SK-N-SH (cell line): ENCODE measurements around the gene RHOT2. TPM values are rescaled to one million over a fixed set of nuclear protein-coding genes. Genes with fewer than 3 reads are reported as not detected.

ENCODE experiments used
- CTCF ChIA-PET: fragments of 300-600, 350-600 bp; formaldehyde crosslinking; extraction: SDS; loops from one replicate; lab custom pipeline; 2021; lab: Yijun Ruan, JAX
- POLR2A ChIA-PET: fragments of 350-600 bp; sonication (Branson Sonifier 250); formaldehyde crosslinking; extraction: SDS; loops from one replicate; lab custom pipeline; 2020; ENCODE audit warnings: antibody characterized with exemption, inconsistent platforms; lab: Yijun Ruan, JAX
- DNase-seq: peaks from one replicate; pipeline ENCODE4 v3.0.0; 2012
- H2AFZ ChIP-seq: fragments of 200-600 bp; sonication (generic); 2 replicates; pipeline ENCODE4 v1.8.1; 2016; ENCODE audit warnings: antibody characterized with exemption, mild to moderate bottlenecking, low read depth
- H3F3A ChIP-seq: fragments of 200-600 bp; sonication (generic); replicated peaks from 2 replicates; pipeline ENCODE3; 2016; ENCODE audit warnings: antibody characterized with exemption, mild to moderate bottlenecking; ENCODE audit not compliant: insufficient read depth
- H3K27ac ChIP-seq, 2 experiments: fragments of 200-500 bp in 1 of 2; fragments of 200-600 bp in 1 of 2; sonication (Bioruptor generic) in 1 of 2; sonication (generic), shearing (Covaris generic) in 1 of 2; 2 replicates each; pipeline versions ENCODE4 v1.5.1 to v1.6.1; 2014 to 2016; ENCODE audit warnings: low read depth in 2 of 2, inconsistent platforms in 1 of 2, low read length in 1 of 2, mild to moderate bottlenecking in 1 of 2, mixed read lengths in 1 of 2
- H3K27me3 ChIP-seq: fragments of 200-600 bp; sonication (generic), shearing (Covaris generic); 2 replicates; pipeline ENCODE4 v1.6.1; 2016; ENCODE audit warnings: mixed run types; ENCODE audit not compliant: insufficient read depth
- H3K36me3 ChIP-seq, 2 experiments: fragments of 200-500 bp in 1 of 2; fragments of 200-600 bp in 1 of 2; sonication (Bioruptor generic) in 1 of 2; sonication (generic) in 1 of 2; replicated peaks in 1 of 2; 2 replicates each; pipeline versions ENCODE3 to v1.5.1; 2014 to 2016; ENCODE audit warnings: low read length in 1 of 2, mild to moderate bottlenecking in 1 of 2; ENCODE audit not compliant: insufficient read depth in 2 of 2, control insufficient read depth in 1 of 2
- H3K4me1 ChIP-seq, 2 experiments: fragments of 200-500 bp in 1 of 2; fragments of 200-600 bp in 1 of 2; sonication (Bioruptor generic) in 1 of 2; sonication (generic), shearing (Covaris generic) in 1 of 2; 2 replicates each; pipeline versions ENCODE4 v1.5.1 to v1.6.1; 2014 to 2016; ENCODE audit warnings: low read depth in 1 of 2, low read length in 1 of 2, mixed run types in 1 of 2; ENCODE audit not compliant: insufficient read depth in 2 of 2, control insufficient read depth in 1 of 2
- H3K4me2 ChIP-seq: fragments of 200-600 bp; sonication (generic), shearing (Covaris generic); 2 replicates; pipeline ENCODE4 v1.6.1; 2017; ENCODE audit warnings: mixed run types
- H3K4me3 ChIP-seq, 2 experiments: fragments of 200-500 bp in 1 of 2; fragments of 200-600 bp in 1 of 2; sonication (Bioruptor generic) in 1 of 2; sonication (generic), shearing (Covaris generic) in 1 of 2; 2 replicates each; pipeline versions ENCODE4 v1.5.1 to v1.8.1; 2014 to 2016; ENCODE audit warnings: low read depth in 2 of 2, inconsistent platforms in 1 of 2, low read length in 1 of 2, mild to moderate bottlenecking in 1 of 2, mixed read lengths in 1 of 2, moderate library complexity in 1 of 2
- H3K79me2 ChIP-seq: fragments of 200-600 bp; sonication (generic); 2 replicates; pipeline ENCODE4 v1.8.1; 2017; ENCODE audit warnings: mild to moderate bottlenecking; ENCODE audit not compliant: insufficient read depth
- H3K9ac ChIP-seq: fragments of 200-600 bp; sonication (generic); 2 replicates; pipeline ENCODE4 v1.6.1; 2017; ENCODE audit warnings: mixed run types
- H3K9me2 ChIP-seq: fragments of 200-600 bp; sonication (generic); 2 replicates; pipeline ENCODE4 v1.6.1; 2017; ENCODE audit warnings: mixed run types
- H3K9me3 ChIP-seq: fragments of 200-600 bp; sonication (generic); 2 replicates; pipeline ENCODE4 v1.6.1; 2017; ENCODE audit warnings: mixed run types, mild to moderate bottlenecking, moderate library complexity
- H4K20me1 ChIP-seq: fragments of 200-600 bp; sonication (generic); 2 replicates; pipeline ENCODE4 v1.6.1; 2017; ENCODE audit warnings: mild to moderate bottlenecking, mixed run types; ENCODE audit not compliant: insufficient read depth
- CHD2 ChIP-seq: fragments of 150-350 bp; IDR thresholded peaks from 2 replicates; pipeline ENCODE4 v1.6.1; 2018; ENCODE audit warnings: low read length; ENCODE audit not compliant: partially characterized antibody
- EZH2phosphoT487 ChIP-seq: fragments of 200-600 bp; sonication (generic); IDR thresholded peaks from 2 replicates; pipeline ENCODE4 v1.6.1; 2017; ENCODE audit warnings: low read depth, mixed run types, mild to moderate bottlenecking, antibody characterized with exemption, moderate library complexity, borderline replicate concordance
- FOSL2 ChIP-seq: IDR thresholded peaks from 2 replicates; pipeline ENCODE4 v1.4.0; 2012; ENCODE audit warnings: low read depth, mild to moderate bottlenecking, moderate library complexity, borderline replicate concordance
- GABPA ChIP-seq: IDR thresholded peaks from 2 replicates; pipeline ENCODE4 v1.4.0; 2012; ENCODE audit warnings: low read depth, mild to moderate bottlenecking
- GATA2 ChIP-seq: sonication (generic); formaldehyde crosslinking; IDR thresholded peaks from 2 replicates; pipeline ENCODE4 v1.5.0; 2020; ENCODE audit warnings: mild to moderate bottlenecking, missing genetic modification reagents
- JUND ChIP-seq: IDR thresholded peaks from 2 replicates; pipeline ENCODE4 v1.4.0; 2012
- MXI1 ChIP-seq: IDR thresholded peaks from 2 replicates; pipeline ENCODE4 v1.6.1; 2012; ENCODE audit warnings: mild to moderate bottlenecking, low read depth, low read length, improper control_type of control experiment
- NRF1 ChIP-seq: IDR thresholded peaks from 2 replicates; pipeline ENCODE4 v1.6.1; 2012; ENCODE audit warnings: low read depth, mild to moderate bottlenecking, low read length
- RFX5 ChIP-seq: IDR thresholded peaks from 2 replicates; pipeline ENCODE4 v1.6.1; 2012; ENCODE audit warnings: mild to moderate bottlenecking, improper control_type of control experiment, low read length
- SIN3A ChIP-seq: IDR thresholded peaks from 2 replicates; pipeline ENCODE4 v1.6.1; 2012; ENCODE audit warnings: low read depth, mild to moderate bottlenecking, low read length, moderate library complexity, borderline replicate concordance
- TCF12 ChIP-seq: IDR thresholded peaks from 2 replicates; pipeline ENCODE4 v1.4.0; 2012
- WGBS: methylation state at CpG from one replicate; pipeline ENCODE4 v1.1.6; 2017; ENCODE audit warnings: low lambda C conversion rate; 5-methylcytosine and 5-hydroxymethylcytosine counted together
- polyA plus RNA-seq, 3 experiments: library from polyadenylated mRNA; depleted of rRNA; stranded (reverse); fragments of >200 nt; gene quantifications; 2 replicates each; pipeline ENCODE4 v1.2.3, GENCODE V29; 2012
- TF ChIP-seq, protein P1 (sequence below): IDR thresholded peaks from 2 replicates; pipeline ENCODE4 v1.4.0; 2012; ENCODE audit warnings: low read depth
- TF ChIP-seq, protein P2 (sequence below): fragments of 150-350 bp; IDR thresholded peaks from 2 replicates; pipeline ENCODE4 v1.6.1; 2016; ENCODE audit warnings: mild to moderate bottlenecking, low read depth, low read length
- TF ChIP-seq, protein P3 (sequence below): IDR thresholded peaks from 2 replicates; pipeline ENCODE4 v1.6.1; 2012; ENCODE audit warnings: mild to moderate bottlenecking, low read depth, low read length, moderate library complexity

The RHOT2 gene
- polyA plus RNA-seq, 1 of the 3 experiments (the other 2 are of a cell fraction), result 229 TPM

DNA sequence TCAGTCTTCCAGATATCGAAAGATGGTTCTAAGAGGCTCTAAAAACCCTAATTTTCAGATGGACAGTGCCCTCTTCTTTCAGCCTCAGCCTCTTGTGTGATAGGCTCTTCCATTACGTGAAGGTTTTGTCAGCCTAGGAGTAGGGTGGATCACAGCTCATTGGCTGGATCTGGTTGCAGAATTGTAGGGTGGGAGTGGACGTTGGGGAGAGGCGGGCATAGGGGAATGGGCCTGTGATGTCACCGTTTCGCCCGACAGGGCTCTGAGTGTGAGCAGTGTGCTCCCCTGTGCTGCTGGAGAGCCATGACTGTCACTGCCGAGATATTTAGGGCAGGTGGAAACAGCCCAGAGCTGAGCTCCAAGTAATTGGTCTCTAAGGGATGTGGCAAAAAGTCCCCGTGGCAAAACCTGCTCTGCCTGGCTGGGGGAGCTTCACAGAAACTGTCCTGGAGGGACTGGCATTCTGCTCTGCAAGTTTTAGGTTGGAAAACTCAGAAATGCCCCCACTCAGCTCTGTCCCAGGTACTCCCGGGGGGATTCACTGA is 43.3 kb upstream of the RHOT2 start:
- WGBS, result 90% methylated on average over 9 of the region's 10 CpGs
- Histone ChIP-seq H3K4me1 (peaks cover 10 to 22% of the 10 kb centered on the region in 2 experiments; a peak in 3 of 4 replicates), H3K36me3 (peaks cover 0 to 3% of the 10 kb centered on the region in 2 experiments), H3K4me3 (no peak overlapping the region), H3F3A (peaks cover 5% of the 10 kb centered on the region), H3K4me2 (no peak overlapping the region), H3K9me2 (no peaks in the 10 kb centered on the region), H4K20me1 (peaks cover 7% of the 10 kb centered on the region; the same call in 1 of the 2 replicates), H3K79me2 (peaks cover 5% of the 10 kb centered on the region; the same call in 1 of the 2 replicates), H2AFZ (no peak overlapping the region), H3K9me3 (no peaks in the 10 kb centered on the region), H3K9ac (no peak overlapping the region), H3K27me3 (no peaks in the 10 kb centered on the region), H3K27ac (no peak overlapping the region)
- POLR2A ChIA-PET, result interaction anchor here (0.7 kb wide), 1 partner anchor 11 kb away, joined by 3 read pairs; the partner anchor contains the start of gene METTL26
- DNase-seq, result peak; percentile 43
- CTCF ChIA-PET, result interaction anchor here (0.6 to 2.2 kb wide), 13 partner anchors 11 to 233 kb away, joined by 3 to 11 read pairs (median 4); partner anchors contain the start of genes METTL26 and RAB40C
- TF ChIP-seq, protein P1, sequence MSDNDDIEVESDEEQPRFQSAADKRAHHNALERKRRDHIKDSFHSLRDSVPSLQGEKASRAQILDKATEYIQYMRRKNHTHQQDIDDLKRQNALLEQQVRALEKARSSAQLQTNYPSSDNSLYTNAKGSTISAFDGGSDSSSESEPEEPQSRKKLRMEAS, result no peak
- no peak for TF ChIP-seq TCF12
- TF ChIP-seq SIN3A, result no peak
- no peak for TF ChIP-seq GATA2 (CRISPR knock-in tag)
- TF ChIP-seq EZH2phosphoT487, result no peak
- no peak for TF ChIP-seq JUND

DNA sequence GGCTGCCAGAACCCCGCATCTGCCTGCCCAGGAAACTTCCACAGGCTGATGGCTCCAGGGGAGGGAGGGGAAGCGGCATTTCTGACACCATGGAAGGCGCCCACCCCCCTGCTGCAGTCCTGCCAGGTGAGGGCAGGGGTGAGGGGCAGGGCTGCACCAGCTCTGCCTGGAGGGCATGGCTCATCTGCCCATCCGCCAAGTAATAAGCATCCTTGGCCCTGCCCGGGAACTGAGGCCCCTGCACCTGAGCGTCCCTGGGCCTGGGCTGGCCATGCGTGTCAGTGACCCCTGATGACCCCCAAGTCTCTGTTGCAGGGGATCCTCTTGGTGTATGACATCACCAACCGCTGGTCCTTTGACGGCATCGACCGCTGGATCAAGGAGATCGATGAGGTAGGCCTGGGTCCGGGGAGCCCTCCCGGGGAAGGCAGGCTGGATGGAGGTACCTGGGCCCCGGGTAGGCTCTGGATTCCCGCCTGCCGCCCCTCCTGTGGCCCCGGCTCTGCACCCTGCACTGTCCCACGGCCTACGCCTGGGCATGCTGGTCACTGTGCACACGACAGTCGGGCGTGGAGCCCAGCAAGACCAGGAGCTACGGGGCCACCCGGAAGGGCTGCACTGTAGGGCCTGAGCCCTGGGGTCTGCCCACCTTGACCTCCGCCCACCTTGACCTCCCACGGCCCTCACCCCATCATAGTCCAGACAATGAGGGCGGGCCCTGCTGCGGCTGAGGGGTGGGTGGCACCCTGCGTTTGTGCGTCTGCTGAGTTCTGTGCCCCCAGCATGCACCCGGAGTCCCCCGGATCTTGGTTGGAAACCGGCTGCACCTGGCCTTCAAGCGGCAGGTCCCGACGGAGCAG is 42.6 kb upstream of the RHOT2 start:
- ChIA-PET POLR2A (no interaction called here), CTCF (interaction anchor here (0.6 to 2.6 kb wide), 10 partner anchors 11 to 234 kb away, joined by 3 to 12 read pairs (median 4); partner anchors contain the start of genes METTL26 and RAB40C)
- Histone ChIP-seq H3K27ac (no peak overlapping the region), H3K4me1 (peaks cover 10 to 29% of the 10 kb centered on the region in 2 experiments; a peak in 3 of 4 replicates), H3K4me3 (no peak overlapping the region), H2AFZ (no peak overlapping the region), H3F3A (peaks cover 5% of the 10 kb centered on the region), H3K9me3 (no peaks in the 10 kb centered on the region), H3K79me2 (peaks cover 5% of the 10 kb centered on the region; the same call in 1 of the 2 replicates), H4K20me1 (no peaks in the 10 kb centered on the region), H3K36me3 (peaks cover 0 to 3% of the 10 kb centered on the region in 2 experiments), H3K27me3 (no peaks in the 10 kb centered on the region), H3K9me2 (no peaks in the 10 kb centered on the region), H3K4me2 (no peak overlapping the region), H3K9ac (no peak overlapping the region)
- WGBS, result 97% methylated on average over 7 of the region's 37 CpGs
- TF ChIP-seq GABPA (no peak), JUND (no peak), RFX5 (no peak), CHD2 (no peak), TCF12 (no peak), SIN3A (no peak), MXI1 (no peak), FOSL2 (no peak), NRF1 (no peak)
- TF ChIP-seq, protein P2, sequence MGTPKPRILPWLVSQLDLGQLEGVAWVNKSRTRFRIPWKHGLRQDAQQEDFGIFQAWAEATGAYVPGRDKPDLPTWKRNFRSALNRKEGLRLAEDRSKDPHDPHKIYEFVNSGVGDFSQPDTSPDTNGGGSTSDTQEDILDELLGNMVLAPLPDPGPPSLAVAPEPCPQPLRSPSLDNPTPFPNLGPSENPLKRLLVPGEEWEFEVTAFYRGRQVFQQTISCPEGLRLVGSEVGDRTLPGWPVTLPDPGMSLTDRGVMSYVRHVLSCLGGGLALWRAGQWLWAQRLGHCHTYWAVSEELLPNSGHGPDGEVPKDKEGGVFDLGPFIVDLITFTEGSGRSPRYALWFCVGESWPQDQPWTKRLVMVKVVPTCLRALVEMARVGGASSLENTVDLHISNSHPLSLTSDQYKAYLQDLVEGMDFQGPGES, result no peak
- TF ChIP-seq, protein P3, sequence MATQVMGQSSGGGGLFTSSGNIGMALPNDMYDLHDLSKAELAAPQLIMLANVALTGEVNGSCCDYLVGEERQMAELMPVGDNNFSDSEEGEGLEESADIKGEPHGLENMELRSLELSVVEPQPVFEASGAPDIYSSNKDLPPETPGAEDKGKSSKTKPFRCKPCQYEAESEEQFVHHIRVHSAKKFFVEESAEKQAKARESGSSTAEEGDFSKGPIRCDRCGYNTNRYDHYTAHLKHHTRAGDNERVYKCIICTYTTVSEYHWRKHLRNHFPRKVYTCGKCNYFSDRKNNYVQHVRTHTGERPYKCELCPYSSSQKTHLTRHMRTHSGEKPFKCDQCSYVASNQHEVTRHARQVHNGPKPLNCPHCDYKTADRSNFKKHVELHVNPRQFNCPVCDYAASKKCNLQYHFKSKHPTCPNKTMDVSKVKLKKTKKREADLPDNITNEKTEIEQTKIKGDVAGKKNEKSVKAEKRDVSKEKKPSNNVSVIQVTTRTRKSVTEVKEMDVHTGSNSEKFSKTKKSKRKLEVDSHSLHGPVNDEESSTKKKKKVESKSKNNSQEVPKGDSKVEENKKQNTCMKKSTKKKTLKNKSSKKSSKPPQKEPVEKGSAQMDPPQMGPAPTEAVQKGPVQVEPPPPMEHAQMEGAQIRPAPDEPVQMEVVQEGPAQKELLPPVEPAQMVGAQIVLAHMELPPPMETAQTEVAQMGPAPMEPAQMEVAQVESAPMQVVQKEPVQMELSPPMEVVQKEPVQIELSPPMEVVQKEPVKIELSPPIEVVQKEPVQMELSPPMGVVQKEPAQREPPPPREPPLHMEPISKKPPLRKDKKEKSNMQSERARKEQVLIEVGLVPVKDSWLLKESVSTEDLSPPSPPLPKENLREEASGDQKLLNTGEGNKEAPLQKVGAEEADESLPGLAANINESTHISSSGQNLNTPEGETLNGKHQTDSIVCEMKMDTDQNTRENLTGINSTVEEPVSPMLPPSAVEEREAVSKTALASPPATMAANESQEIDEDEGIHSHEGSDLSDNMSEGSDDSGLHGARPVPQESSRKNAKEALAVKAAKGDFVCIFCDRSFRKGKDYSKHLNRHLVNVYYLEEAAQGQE, result no peak
- no peak for DNase-seq
